ENCODE measurements around the gene ZBED4. TPM values are rescaled to one million over a fixed set of nuclear protein-coding genes. Genes with fewer than 3 reads are reported as not detected.

The ZBED4 gene
- total RNA-seq, 2 experiments from 2014 or later: 14.8 to 15.0 TPM

DNA sequence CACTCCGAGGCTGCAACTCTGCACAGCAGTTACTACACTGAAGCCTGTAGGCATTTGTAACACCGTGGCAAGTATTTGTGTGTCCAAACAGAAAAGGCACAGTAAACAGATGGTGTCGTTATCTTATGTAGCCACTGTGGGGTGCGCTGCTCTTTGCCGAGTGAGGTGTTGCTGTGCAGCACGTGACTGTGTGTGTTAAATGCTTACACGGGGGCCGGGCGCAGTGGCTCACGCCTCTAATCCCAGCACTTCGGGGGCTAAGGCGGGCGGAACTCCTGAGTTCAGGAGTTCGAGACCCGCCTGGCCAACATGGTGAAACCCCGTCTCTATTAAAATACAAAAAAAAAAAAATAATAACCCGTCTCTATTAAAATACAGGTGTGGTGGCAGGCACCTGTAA is 11.5 kb downstream of the ZBED4 start:
- H3K9me3 Mint-ChIP-seq: peaks cover 5% of the 10 kb centered on the region
- intact Hi-C loops (cut with DNase I, micrococcal nuclease): no loop called here
- no peak overlapping the region for H3K4me3 Mint-ChIP-seq
- H3K4me3 ChIP-seq (ENCODE audit: low read length): no peak overlapping the region
- ChIA-PET POLR2A (no interaction called here), CTCF (no interaction called here)
- DNase-seq (no peak), ATAC-seq (ENCODE audit: poor library complexity) (no peak)
- H3K9me3 ChIP-seq (ENCODE audit: control insufficient read depth in 1 of 2, insufficient read depth in 1 of 2, low read length in 2 of 2): peaks cover 16 to 20% of the 10 kb centered on the region in 2 experiments
- H3K4me1 Mint-ChIP-seq (ENCODE audit: low read depth): peaks cover 82% of the 10 kb centered on the region
- no peaks in the 10 kb centered on the region for H3K36me3 ChIP-seq (ENCODE audit: insufficient read depth, low read length)
- TF ChIP-seq, protein P1, sequence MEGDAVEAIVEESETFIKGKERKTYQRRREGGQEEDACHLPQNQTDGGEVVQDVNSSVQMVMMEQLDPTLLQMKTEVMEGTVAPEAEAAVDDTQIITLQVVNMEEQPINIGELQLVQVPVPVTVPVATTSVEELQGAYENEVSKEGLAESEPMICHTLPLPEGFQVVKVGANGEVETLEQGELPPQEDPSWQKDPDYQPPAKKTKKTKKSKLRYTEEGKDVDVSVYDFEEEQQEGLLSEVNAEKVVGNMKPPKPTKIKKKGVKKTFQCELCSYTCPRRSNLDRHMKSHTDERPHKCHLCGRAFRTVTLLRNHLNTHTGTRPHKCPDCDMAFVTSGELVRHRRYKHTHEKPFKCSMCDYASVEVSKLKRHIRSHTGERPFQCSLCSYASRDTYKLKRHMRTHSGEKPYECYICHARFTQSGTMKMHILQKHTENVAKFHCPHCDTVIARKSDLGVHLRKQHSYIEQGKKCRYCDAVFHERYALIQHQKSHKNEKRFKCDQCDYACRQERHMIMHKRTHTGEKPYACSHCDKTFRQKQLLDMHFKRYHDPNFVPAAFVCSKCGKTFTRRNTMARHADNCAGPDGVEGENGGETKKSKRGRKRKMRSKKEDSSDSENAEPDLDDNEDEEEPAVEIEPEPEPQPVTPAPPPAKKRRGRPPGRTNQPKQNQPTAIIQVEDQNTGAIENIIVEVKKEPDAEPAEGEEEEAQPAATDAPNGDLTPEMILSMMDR (IDR thresholded peaks at IDR 0.05): no peak
- peaks cover 46% of the 10 kb centered on the region for H3K36me3 Mint-ChIP-seq (ENCODE audit: low read depth)
- no peaks in the 10 kb centered on the region for H3K27me3 Mint-ChIP-seq
- H3K27me3 ChIP-seq (ENCODE audit: control insufficient read depth in 1 of 2, insufficient read depth in 2 of 2, low read length in 2 of 2): no peaks in the 10 kb centered on the region
- H3K4me1 ChIP-seq (ENCODE audit: insufficient read depth, low read length): peaks cover 51% of the 10 kb centered on the region
- H3K27ac ChIP-seq (ENCODE audit: low read depth in 1 of 2, low read length in 2 of 2): no peak overlapping the region
- H3K27ac Mint-ChIP-seq: no peak overlapping the region

DNA sequence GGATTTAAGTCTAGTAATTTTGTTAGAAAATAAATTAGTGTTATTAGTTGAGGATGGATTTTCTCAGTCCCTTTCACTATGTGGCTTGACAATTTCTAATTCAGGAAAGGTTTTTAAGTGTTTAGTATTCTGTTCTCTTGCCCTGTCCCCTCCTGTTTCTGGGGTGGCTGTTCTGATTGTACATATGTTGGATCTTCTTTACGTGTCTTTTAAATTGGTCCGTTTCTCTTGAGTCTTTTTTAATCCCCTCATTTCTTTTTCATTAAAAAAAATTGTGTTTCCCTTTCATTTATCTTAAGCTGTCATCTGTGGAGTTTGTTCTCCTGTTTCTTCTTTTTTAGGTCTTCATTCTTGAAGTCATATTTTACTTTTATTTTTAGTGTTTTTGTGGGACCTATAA is 12.5 kb downstream of the ZBED4 start:
- intact Hi-C loops (cut with DNase I, micrococcal nuclease): no loop called here
- H3K4me3 ChIP-seq (ENCODE audit: low read length): no peak overlapping the region
- CTCF ChIA-PET: interaction anchor here (0.6 kb wide), 1 partner anchor 9 kb away, joined by 3 read pairs; no protein-coding TSS in a partner anchor
- no peaks in the 10 kb centered on the region for H3K27me3 ChIP-seq (ENCODE audit: control insufficient read depth in 1 of 2, insufficient read depth in 2 of 2, low read length in 2 of 2)
- H3K27ac Mint-ChIP-seq: peak overlapping the region; percentile 14
- H3K4me3 Mint-ChIP-seq: no peak overlapping the region
- H3K9me3 Mint-ChIP-seq: peaks cover 5% of the 10 kb centered on the region
- H3K27ac ChIP-seq (ENCODE audit: low read depth in 1 of 2, low read length in 2 of 2): no peak overlapping the region
- no peak for ATAC-seq (ENCODE audit: poor library complexity)
- TF ChIP-seq, protein P1 (IDR thresholded peaks at IDR 0.05): no peak
- no peaks in the 10 kb centered on the region for H3K36me3 ChIP-seq (ENCODE audit: insufficient read depth, low read length)
- H3K4me1 ChIP-seq (ENCODE audit: insufficient read depth, low read length): peaks cover 61% of the 10 kb centered on the region
- H3K9me3 ChIP-seq (ENCODE audit: control insufficient read depth in 1 of 2, insufficient read depth in 1 of 2, low read length in 2 of 2): peaks cover 16 to 20% of the 10 kb centered on the region in 2 experiments
- H3K4me1 Mint-ChIP-seq (ENCODE audit: low read depth): peaks cover 84% of the 10 kb centered on the region
- no peaks in the 10 kb centered on the region for H3K27me3 Mint-ChIP-seq
- POLR2A ChIA-PET: no interaction called here
- no peak for DNase-seq
- H3K36me3 Mint-ChIP-seq (ENCODE audit: low read depth): peaks cover 52% of the 10 kb centered on the region

DNA sequence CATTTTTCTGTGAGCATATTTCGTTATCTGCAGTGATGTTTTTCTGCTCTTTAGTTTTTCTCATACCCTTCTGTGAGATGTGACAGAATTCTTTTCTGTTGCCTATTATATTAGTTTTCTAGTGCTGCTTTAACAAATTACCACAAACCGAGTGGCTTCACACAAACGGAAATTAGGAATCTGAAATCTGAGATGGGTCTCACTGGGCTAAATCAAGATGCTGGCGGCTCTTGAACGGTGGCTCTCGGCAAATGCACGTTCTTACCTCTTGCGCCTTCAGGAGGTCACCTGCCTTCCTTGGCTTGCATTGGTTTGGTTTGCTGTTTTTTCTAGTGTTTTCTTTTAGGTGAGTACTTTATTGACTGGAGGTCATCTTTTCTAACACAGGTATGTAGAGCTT is 13.0 kb downstream of the ZBED4 start:
- Mint-ChIP-seq H3K36me3 (ENCODE audit: low read depth) (peaks cover 52% of the 10 kb centered on the region), H3K4me1 (ENCODE audit: low read depth) (peaks cover 79% of the 10 kb centered on the region), H3K9me3 (peaks cover 5% of the 10 kb centered on the region), H3K27me3 (no peaks in the 10 kb centered on the region), H3K27ac (peak overlapping the region; percentile 80), H3K4me3 (peak overlapping the region; percentile 38)
- DNase-seq: no peak
- no peak for ATAC-seq (ENCODE audit: poor library complexity)
- CTCF ChIA-PET: interaction anchor here (0.6 kb wide), 1 partner anchor 9 kb away, joined by 3 read pairs; no protein-coding TSS in a partner anchor
- POLR2A ChIA-PET: no interaction called here
- Histone ChIP-seq H3K4me3 (ENCODE audit: low read length) (no peak overlapping the region), H3K27ac (ENCODE audit: low read depth in 1 of 2, low read length in 2 of 2) (no peak overlapping the region), H3K27me3 (ENCODE audit: control insufficient read depth in 1 of 2, insufficient read depth in 2 of 2, low read length in 2 of 2) (no peaks in the 10 kb centered on the region), H3K9me3 (ENCODE audit: control insufficient read depth in 1 of 2, insufficient read depth in 1 of 2, low read length in 2 of 2) (peaks cover 16 to 20% of the 10 kb centered on the region in 2 experiments), H3K36me3 (ENCODE audit: insufficient read depth, low read length) (no peaks in the 10 kb centered on the region), H3K4me1 (ENCODE audit: insufficient read depth, low read length) (peaks cover 65% of the 10 kb centered on the region)
- TF ChIP-seq, protein P1 (IDR thresholded peaks at IDR 0.05): no peak
- intact Hi-C loops (cut with DNase I, micrococcal nuclease): no loop called here
